GM23338 (cell line): Measurements from ENCODE around the gene TRIM38. TPM values are rescaled to one million over a fixed set of nuclear protein-coding genes. Genes with fewer than 3 reads are reported as not detected.

ENCODE experiments used
- ATAC-seq: fragments of 200-7000 bp; cut with Tn5 transposase; 3 replicates; pipeline ENCODE4 v1.9.1; 2020
- DNase-seq: peaks from one replicate; pipeline ENCODE4 v3.0.0-alpha.2; 2015; ENCODE audit warnings: low spot score
- H2AFZ ChIP-seq: fragments of 200-600 bp; sonication (generic); 2 replicates; pipeline ENCODE4 v1.8.0; 2016; ENCODE audit warnings: antibody characterized with exemption, mild to moderate bottlenecking, moderate library complexity
- H3F3A ChIP-seq: fragments of 200-600 bp; sonication (generic); replicated peaks from 2 replicates; pipeline ENCODE4 v1.8.0; 2017; ENCODE audit warnings: antibody characterized with exemption, mixed run types, low read depth
- H3K27ac ChIP-seq: fragments of 200-600 bp; sonication (generic); 2 replicates; pipeline ENCODE4 v1.6.1; 2016; ENCODE audit warnings: low read depth
- H3K27me3 ChIP-seq: fragments of 200-600 bp; sonication (generic); 2 replicates; pipeline ENCODE4 v1.8.0; 2016; ENCODE audit warnings: mild to moderate bottlenecking, mixed run types, moderate library complexity; ENCODE audit not compliant: insufficient read depth
- H3K36me3 ChIP-seq: fragments of 200-600 bp; sonication (generic); 2 replicates; pipeline ENCODE4 v1.8.0; 2016; ENCODE audit warnings: mild to moderate bottlenecking; ENCODE audit not compliant: insufficient read depth
- H3K4me1 ChIP-seq: fragments of 200-600 bp; sonication (generic); 2 replicates; pipeline ENCODE4 v1.8.0; 2016; ENCODE audit warnings: mild to moderate bottlenecking, moderate library complexity; ENCODE audit not compliant: insufficient read depth
- H3K4me2 ChIP-seq: fragments of 200-600 bp; sonication (generic); 2 replicates; pipeline ENCODE4 v1.7.1; 2017; ENCODE audit warnings: mixed run types
- H3K4me3 ChIP-seq: fragments of 200-600 bp; sonication (generic); 2 replicates; pipeline ENCODE4 v1.6.1; 2016; ENCODE audit warnings: mixed run types
- H3K79me2 ChIP-seq: fragments of 200-600 bp; sonication (generic); replicated peaks from 2 replicates; pipeline ENCODE4 v1.8.0; 2017; ENCODE audit warnings: mild to moderate bottlenecking; ENCODE audit not compliant: insufficient read depth
- H3K9me2 ChIP-seq: fragments of 200-600 bp; sonication (generic); 2 replicates; pipeline ENCODE4 v1.8.0; 2017; ENCODE audit not compliant: insufficient read depth
- H4K20me1 ChIP-seq: fragments of 200-600 bp; sonication (generic); replicated peaks from 2 replicates; pipeline ENCODE4 v1.8.0; 2017; ENCODE audit warnings: mild to moderate bottlenecking; ENCODE audit not compliant: insufficient read depth
- H3K27ac Mint-ChIP-seq: 2 replicates; pipeline ENCODE4 v1.8.0; 2020; ENCODE audit warnings: inconsistent platforms, mild to moderate bottlenecking, moderate library complexity, mixed read lengths
- H3K27me3 Mint-ChIP-seq: 3 replicates; pipeline ENCODE4 v1.8.0; 2022; ENCODE audit warnings: low read depth, mild to moderate bottlenecking, moderate library complexity, mixed read lengths, inconsistent platforms; ENCODE audit not compliant: insufficient read depth, poor library complexity
- H3K36me3 Mint-ChIP-seq: 3 replicates; pipeline ENCODE4 v1.8.0; 2021; ENCODE audit warnings: low read depth, mild to moderate bottlenecking, inconsistent platforms, moderate library complexity, mixed read lengths
- H3K4me1 Mint-ChIP-seq: 3 replicates; pipeline ENCODE4 v1.8.0; 2020; ENCODE audit warnings: mild to moderate bottlenecking, inconsistent platforms, mixed read lengths
- H3K4me3 Mint-ChIP-seq: 3 replicates; pipeline ENCODE4 v1.8.0; 2021; ENCODE audit warnings: moderate library complexity, mild to moderate bottlenecking, inconsistent platforms, mixed read lengths
- H3K9me3 Mint-ChIP-seq: 3 replicates; pipeline ENCODE4 v1.8.0; 2020; ENCODE audit warnings: moderate library complexity, mild to moderate bottlenecking, inconsistent platforms, mixed read lengths
- EZH2 ChIP-seq: fragments of 200-600 bp; sonication (generic); IDR thresholded peaks from one replicate; pipeline ENCODE4 v1.8.0; 2017; ENCODE audit warnings: antibody characterized with exemption, mild to moderate bottlenecking, low read depth; ENCODE audit not compliant: unreplicated experiment
- EZH2phosphoT487 ChIP-seq: fragments of 200-600 bp; sonication (generic); IDR thresholded peaks from one replicate; pipeline ENCODE4 v1.8.1; 2018; ENCODE audit warnings: antibody characterized with exemption; ENCODE audit not compliant: unreplicated experiment
- STAT1 ChIP-seq: IDR thresholded peaks from one replicate; pipeline ENCODE4 v1.6.1; 2016; ENCODE audit warnings: antibody characterized with exemption; ENCODE audit not compliant: unreplicated experiment
- ZNF331 ChIP-seq: fragments of 250-450 bp; sonication (Bioruptor Pico); IDR thresholded peaks from 2 replicates; pipeline ENCODE4 v1.5.0; 2020; ENCODE audit warnings: low read depth, mild to moderate bottlenecking, moderate library complexity
- long read RNA-seq: library from polyadenylated mRNA; unstranded; transcript quantifications from one replicate; pipeline ENCODE4 v2.0.0, GENCODE V29; 2020; ENCODE audit not compliant: unreplicated experiment
- polyA plus RNA-seq: library from polyadenylated mRNA; unstranded; fragments of >200 nt; fragmentation: Nextera tagmentation; extraction: Ambion mirVana; gene quantifications from 2 replicates; pipeline ENCODE4 v1.2.1, GENCODE V29; 2016
- total RNA-seq: library from RNA; depleted of rRNA; stranded (reverse); fragments of >200 nt; shearing (Covaris generic); gene quantifications from 2 replicates; pipeline ENCODE4 v1.2.3, GENCODE V29; 2014; rRNA removed
- TF ChIP-seq, protein P1 (sequence below): IDR thresholded peaks from one replicate; pipeline ENCODE4 v1.6.1; 2018; ENCODE audit warnings: antibody characterized with exemption; ENCODE audit not compliant: unreplicated experiment
- TF ChIP-seq, protein P2 (sequence below), 2 experiments: fragments of 200-600 bp in 1 of 2; sonication (generic) in 1 of 2; conservative IDR thresholded peaks; 2 replicates each; pipeline versions ENCODE4 v1.5.1 to v1.6.1; 2016 to 2017; ENCODE audit warnings: antibody characterized with exemption in 2 of 2, low read depth in 2 of 2, mild to moderate bottlenecking in 2 of 2, moderate library complexity in 1 of 2
- TF ChIP-seq, protein P3 (sequence below): fragments of 250-450 bp; sonication (Bioruptor Pico); IDR thresholded peaks from 2 replicates; pipeline ENCODE4 v1.5.0; 2020; ENCODE audit warnings: mild to moderate bottlenecking, moderate library complexity

TRIM38 gene
- total RNA-seq, result 0.58 and 0.66 TPM in 2 replicates
- 0.57 and 0.82 TPM in 2 replicates for polyA plus RNA-seq
- long read RNA-seq, full-length matches to known transcripts, result 3 of 3 reads
- long read RNA-seq, partial matches to known transcripts, result 0 of 3 reads
- long read RNA-seq, other reads (novel, unspliced or antisense), result 0 of 3 reads

- Histone ChIP-seq H3K9me2 (peaks cover 4% of the 10 kb centered on the region; the same call in 1 of the 2 replicates), H3K27ac (no peak within 1 kb of the TSS), H3K4me2 (peak within 1 kb of the TSS; percentile 74), H4K20me1 (no peaks in the 10 kb centered on the region), H3K4me3 (peak within 1 kb of the TSS; percentile 40), H2AFZ (peak within 1 kb of the TSS; percentile 29; the same call in 1 of the 2 replicates), H3K27me3 (peaks cover 18% of the 10 kb centered on the region), H3K36me3 (0 out of 2 replicates have a peak, but pooled peaks cover 11% of the 10 kb centered on the region), H3K79me2 (no peaks in the 10 kb centered on the region), H3F3A (no peaks in the 10 kb centered on the region), H3K4me1 (peaks cover 44% of the 10 kb centered on the region)
- ATAC-seq (peak; percentile 25), DNase-seq (peak; percentile 53)
- H3K4me3 Mint-ChIP-seq, result peak within 1 kb of the TSS; percentile 67
- H3K27me3 Mint-ChIP-seq, result peaks cover 10% of the 10 kb centered on the region
- peak within 1 kb of the TSS; percentile 57; the same call in 1 of the 2 replicates for H3K27ac Mint-ChIP-seq
- H3K36me3 Mint-ChIP-seq, result peaks cover 46% of the 10 kb centered on the region
- peaks cover 38% of the 10 kb centered on the region for H3K9me3 Mint-ChIP-seq
- TF ChIP-seq ZNF331 (no peak), EZH2 (no peak)
- TF ChIP-seq, protein P1, sequence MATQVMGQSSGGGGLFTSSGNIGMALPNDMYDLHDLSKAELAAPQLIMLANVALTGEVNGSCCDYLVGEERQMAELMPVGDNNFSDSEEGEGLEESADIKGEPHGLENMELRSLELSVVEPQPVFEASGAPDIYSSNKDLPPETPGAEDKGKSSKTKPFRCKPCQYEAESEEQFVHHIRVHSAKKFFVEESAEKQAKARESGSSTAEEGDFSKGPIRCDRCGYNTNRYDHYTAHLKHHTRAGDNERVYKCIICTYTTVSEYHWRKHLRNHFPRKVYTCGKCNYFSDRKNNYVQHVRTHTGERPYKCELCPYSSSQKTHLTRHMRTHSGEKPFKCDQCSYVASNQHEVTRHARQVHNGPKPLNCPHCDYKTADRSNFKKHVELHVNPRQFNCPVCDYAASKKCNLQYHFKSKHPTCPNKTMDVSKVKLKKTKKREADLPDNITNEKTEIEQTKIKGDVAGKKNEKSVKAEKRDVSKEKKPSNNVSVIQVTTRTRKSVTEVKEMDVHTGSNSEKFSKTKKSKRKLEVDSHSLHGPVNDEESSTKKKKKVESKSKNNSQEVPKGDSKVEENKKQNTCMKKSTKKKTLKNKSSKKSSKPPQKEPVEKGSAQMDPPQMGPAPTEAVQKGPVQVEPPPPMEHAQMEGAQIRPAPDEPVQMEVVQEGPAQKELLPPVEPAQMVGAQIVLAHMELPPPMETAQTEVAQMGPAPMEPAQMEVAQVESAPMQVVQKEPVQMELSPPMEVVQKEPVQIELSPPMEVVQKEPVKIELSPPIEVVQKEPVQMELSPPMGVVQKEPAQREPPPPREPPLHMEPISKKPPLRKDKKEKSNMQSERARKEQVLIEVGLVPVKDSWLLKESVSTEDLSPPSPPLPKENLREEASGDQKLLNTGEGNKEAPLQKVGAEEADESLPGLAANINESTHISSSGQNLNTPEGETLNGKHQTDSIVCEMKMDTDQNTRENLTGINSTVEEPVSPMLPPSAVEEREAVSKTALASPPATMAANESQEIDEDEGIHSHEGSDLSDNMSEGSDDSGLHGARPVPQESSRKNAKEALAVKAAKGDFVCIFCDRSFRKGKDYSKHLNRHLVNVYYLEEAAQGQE, result no peak
- TF ChIP-seq, protein P2, sequence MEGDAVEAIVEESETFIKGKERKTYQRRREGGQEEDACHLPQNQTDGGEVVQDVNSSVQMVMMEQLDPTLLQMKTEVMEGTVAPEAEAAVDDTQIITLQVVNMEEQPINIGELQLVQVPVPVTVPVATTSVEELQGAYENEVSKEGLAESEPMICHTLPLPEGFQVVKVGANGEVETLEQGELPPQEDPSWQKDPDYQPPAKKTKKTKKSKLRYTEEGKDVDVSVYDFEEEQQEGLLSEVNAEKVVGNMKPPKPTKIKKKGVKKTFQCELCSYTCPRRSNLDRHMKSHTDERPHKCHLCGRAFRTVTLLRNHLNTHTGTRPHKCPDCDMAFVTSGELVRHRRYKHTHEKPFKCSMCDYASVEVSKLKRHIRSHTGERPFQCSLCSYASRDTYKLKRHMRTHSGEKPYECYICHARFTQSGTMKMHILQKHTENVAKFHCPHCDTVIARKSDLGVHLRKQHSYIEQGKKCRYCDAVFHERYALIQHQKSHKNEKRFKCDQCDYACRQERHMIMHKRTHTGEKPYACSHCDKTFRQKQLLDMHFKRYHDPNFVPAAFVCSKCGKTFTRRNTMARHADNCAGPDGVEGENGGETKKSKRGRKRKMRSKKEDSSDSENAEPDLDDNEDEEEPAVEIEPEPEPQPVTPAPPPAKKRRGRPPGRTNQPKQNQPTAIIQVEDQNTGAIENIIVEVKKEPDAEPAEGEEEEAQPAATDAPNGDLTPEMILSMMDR (conservative IDR thresholded peaks at IDR 0.05; ENCODE audit: low read depth in 2 of 2), result no peak
- H3K4me1 Mint-ChIP-seq, result peaks cover 55% of the 10 kb centered on the region
Observed at GRCh38 chr6:25962149-25963127, at the start of gene TRIM38. Gene TRIM38 (plus strand): TSS chr6:25962802. CDS start chr6:25966523, 3,721 bp downstream.

- no peaks in the 10 kb centered on the region for H3K27me3 ChIP-seq
- no peak overlapping the region for H3K4me2 ChIP-seq
- no peak overlapping the region for H3K4me3 ChIP-seq
- Mint-ChIP-seq H3K36me3 (no peaks in the 10 kb centered on the region), H3K4me1 (no peaks in the 10 kb centered on the region), H3K9me3 (no peaks in the 10 kb centered on the region), H3K4me3 (no peak overlapping the region), H3K27me3 (no peaks in the 10 kb centered on the region), H3K27ac (no peak overlapping the region)
- ATAC-seq (no peak), DNase-seq (no peak)
- no peaks in the 10 kb centered on the region for H3K36me3 ChIP-seq
- H3K4me1 ChIP-seq, result no peaks in the 10 kb centered on the region
- no peak overlapping the region for H3K27ac ChIP-seq
- H3K9me2 ChIP-seq, result 0 out of 2 replicates have a peak, but pooled peaks cover 4% of the 10 kb centered on the region
- no peaks in the 10 kb centered on the region for H3K79me2 ChIP-seq
- no peaks in the 10 kb centered on the region for H4K20me1 ChIP-seq
- H2AFZ ChIP-seq, result no peak overlapping the region
- no peaks in the 10 kb centered on the region for H3F3A ChIP-seq
- TF ChIP-seq, protein P3, sequence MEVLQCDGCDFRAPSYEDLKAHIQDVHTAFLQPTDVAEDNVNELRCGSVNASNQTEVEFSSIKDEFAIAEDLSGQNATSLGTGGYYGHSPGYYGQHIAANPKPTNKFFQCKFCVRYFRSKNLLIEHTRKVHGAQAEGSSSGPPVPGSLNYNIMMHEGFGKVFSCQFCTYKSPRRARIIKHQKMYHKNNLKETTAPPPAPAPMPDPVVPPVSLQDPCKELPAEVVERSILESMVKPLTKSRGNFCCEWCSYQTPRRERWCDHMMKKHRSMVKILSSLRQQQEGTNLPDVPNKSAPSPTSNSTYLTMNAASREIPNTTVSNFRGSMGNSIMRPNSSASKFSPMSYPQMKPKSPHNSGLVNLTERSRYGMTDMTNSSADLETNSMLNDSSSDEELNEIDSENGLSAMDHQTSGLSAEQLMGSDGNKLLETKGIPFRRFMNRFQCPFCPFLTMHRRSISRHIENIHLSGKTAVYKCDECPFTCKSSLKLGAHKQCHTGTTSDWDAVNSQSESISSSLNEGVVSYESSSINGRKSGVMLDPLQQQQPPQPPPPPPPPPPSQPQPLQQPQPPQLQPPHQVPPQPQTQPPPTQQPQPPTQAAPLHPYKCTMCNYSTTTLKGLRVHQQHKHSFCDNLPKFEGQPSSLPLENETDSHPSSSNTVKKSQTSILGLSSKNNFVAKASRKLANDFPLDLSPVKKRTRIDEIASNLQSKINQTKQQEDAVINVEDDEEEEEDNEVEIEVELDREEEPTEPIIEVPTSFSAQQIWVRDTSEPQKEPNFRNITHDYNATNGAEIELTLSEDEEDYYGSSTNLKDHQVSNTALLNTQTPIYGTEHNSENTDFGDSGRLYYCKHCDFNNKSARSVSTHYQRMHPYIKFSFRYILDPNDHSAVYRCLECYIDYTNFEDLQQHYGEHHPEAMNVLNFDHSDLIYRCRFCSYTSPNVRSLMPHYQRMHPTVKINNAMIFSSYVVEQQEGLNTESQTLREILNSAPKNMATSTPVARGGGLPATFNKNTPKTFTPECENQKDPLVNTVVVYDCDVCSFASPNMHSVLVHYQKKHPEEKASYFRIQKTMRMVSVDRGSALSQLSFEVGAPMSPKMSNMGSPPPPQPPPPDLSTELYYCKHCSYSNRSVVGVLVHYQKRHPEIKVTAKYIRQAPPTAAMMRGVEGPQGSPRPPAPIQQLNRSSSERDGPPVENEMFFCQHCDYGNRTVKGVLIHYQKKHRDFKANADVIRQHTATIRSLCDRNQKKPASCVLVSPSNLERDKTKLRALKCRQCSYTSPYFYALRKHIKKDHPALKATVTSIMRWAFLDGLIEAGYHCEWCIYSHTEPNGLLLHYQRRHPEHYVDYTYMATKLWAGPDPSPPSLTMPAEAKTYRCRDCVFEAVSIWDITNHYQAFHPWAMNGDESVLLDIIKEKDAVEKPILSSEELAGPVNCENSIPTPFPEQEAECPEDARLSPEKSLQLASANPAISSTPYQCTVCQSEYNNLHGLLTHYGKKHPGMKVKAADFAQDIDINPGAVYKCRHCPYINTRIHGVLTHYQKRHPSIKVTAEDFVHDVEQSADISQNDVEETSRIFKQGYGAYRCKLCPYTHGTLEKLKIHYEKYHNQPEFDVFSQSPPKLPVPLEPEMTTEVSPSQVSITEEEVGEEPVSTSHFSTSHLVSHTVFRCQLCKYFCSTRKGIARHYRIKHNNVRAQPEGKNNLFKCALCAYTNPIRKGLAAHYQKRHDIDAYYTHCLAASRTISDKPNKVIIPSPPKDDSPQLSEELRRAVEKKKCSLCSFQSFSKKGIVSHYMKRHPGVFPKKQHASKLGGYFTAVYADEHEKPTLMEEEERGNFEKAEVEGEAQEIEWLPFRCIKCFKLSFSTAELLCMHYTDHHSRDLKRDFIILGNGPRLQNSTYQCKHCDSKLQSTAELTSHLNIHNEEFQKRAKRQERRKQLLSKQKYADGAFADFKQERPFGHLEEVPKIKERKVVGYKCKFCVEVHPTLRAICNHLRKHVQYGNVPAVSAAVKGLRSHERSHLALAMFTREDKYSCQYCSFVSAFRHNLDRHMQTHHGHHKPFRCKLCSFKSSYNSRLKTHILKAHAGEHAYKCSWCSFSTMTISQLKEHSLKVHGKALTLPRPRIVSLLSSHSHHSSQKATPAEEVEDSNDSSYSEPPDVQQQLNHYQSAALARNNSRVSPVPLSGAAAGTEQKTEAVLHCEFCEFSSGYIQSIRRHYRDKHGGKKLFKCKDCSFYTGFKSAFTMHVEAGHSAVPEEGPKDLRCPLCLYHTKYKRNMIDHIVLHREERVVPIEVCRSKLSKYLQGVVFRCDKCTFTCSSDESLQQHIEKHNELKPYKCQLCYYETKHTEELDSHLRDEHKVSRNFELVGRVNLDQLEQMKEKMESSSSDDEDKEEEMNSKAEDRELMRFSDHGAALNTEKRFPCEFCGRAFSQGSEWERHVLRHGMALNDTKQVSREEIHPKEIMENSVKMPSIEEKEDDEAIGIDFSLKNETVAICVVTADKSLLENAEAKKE (CRISPR knock-in tag), result no peak
- TF ChIP-seq STAT1 (no peak), ZNF331 (no peak), EZH2phosphoT487 (no peak)
Observed at GRCh38 chr6:25913741-25914140, 48.9 kb upstream of the TRIM38 start.
